ENCODE data around the gene PMVK. TPM values are rescaled to one million over a fixed set of nuclear protein-coding genes. Genes with fewer than 3 reads are reported as not detected.
A peak's percentile ranks its signal among the peaks of the same experiment; 100 is the strongest.

The PMVK gene
- total and polyA plus RNA-seq, 2 of the 4 experiments (the other 2 are of a cell fraction), result 9.0 to 28.1 TPM

- ATAC-seq (ENCODE audit: low read depth) (no peak), DNase-seq (no peak)
- Histone ChIP-seq H2BK5ac (ENCODE audit: low read depth, low read length, poor library complexity, severe bottlenecking) (peak overlapping the region; percentile 87), H3K27me3 (ENCODE audit: control insufficient read depth, insufficient read depth, low read length) (no peaks in the 10 kb centered on the region), H3K9me1 (ENCODE audit: insufficient read depth, low read length) (peaks cover 7% of the 10 kb centered on the region), H3K27ac (ENCODE audit: insufficient read depth, low read length) (peak overlapping the region; percentile 84), H3K9me3 (ENCODE audit: control insufficient read depth, insufficient read depth, low read length) (no peaks in the 10 kb centered on the region), H2AFZ (replicated peaks; ENCODE audit: low read length, poor library complexity) (peak overlapping the region; percentile 18), H2AK9ac (replicated peaks; ENCODE audit: low read depth, low read length, poor library complexity) (peak overlapping the region; percentile 99), H3K4me1 (ENCODE audit: control insufficient read depth, insufficient read depth, low read length) (peaks cover 18% of the 10 kb centered on the region), H4K20me1 (ENCODE audit: insufficient read depth, low read length) (peaks cover 47% of the 10 kb centered on the region), H3K18ac (ENCODE audit: low read depth, low read length) (peak overlapping the region; percentile 6; the same call in 1 of the 2 replicates), H2BK20ac (ENCODE audit: low read depth, low read length) (no peak overlapping the region), H3K9ac (ENCODE audit: low read depth, low read length) (peak overlapping the region; percentile 87), H2BK15ac (ENCODE audit: low read depth, low read length) (peak overlapping the region; percentile 25; the same call in 1 of the 3 replicates), H4K8ac (ENCODE audit: low read depth in 2 of 2, low read length in 2 of 2) (peak overlapping the region in 1 of 2 experiments; percentile 64; a peak in 1 of 4 replicates), H3K14ac (replicated peaks; ENCODE audit: low read depth, low read length) (peak overlapping the region; percentile 95), H2BK120ac (ENCODE audit: low read depth, low read length) (0 out of 2 replicates have a peak overlapping the region, but pooled peaks have one; percentile 21), H3K36me3 (ENCODE audit: control insufficient read depth, insufficient read depth, low read length) (peaks cover 39% of the 10 kb centered on the region), H3K79me1 (ENCODE audit: low read depth in 1 of 2, low read length in 2 of 2) (peaks cover 19 to 67% of the 10 kb centered on the region in 2 experiments), H3K4ac (ENCODE audit: low read depth, low read length) (peak overlapping the region; percentile 92), H2AK5ac (ENCODE audit: low read depth, low read length) (peak overlapping the region; percentile 85), H3K4me2 (ENCODE audit: low read depth, low read length) (peak overlapping the region; percentile 97), H3K4me3 (ENCODE audit: insufficient read depth, low read depth, low read length) (peak overlapping the region; percentile 65), H3K56ac (ENCODE audit: extremely low read depth, insufficient read depth, low read length) (peak overlapping the region; percentile 79), H4K5ac (ENCODE audit: low read depth, low read length) (no peak overlapping the region), H3K23ac (ENCODE audit: low read depth, low read length) (peak overlapping the region; percentile 85), H4K91ac (ENCODE audit: insufficient read depth, low read depth, low read length) (peak overlapping the region; percentile 66)
- intact Hi-C loops (cut with micrococcal nuclease), result no loop called here
- in situ Hi-C loops (cut with MboI; ENCODE audit: low sequenced_read_pairs), result no loop called here
- dilution Hi-C loops (cut with HindIII; ENCODE audit: low sequenced_read_pairs, unreplicated experiment), result no loop called here
- WGBS, 2 experiments (ENCODE audit: extremely low coverage in 2 of 2, insufficient read length in 1 of 2), result 17% methylated on average over 1 of the region's 5 CpGs; no CpG with 5 or more reads in 1 of the 2 experiments
- CTCF ChIA-PET, result interaction anchor here (1.2 to 2.2 kb wide), 2 partner anchors 30 to 48 kb away, joined by 3 to 9 read pairs; no protein-coding TSS in a partner anchor
- BruUV-seq (replicated peaks), result no TSS peak
- POLR2A ChIA-PET (ENCODE audit: unreplicated experiment), result interaction anchor here (2.0 kb wide), 1 partner anchor 8 kb away, joined by 17 read pairs; the partner anchor contains the start of gene PYGO2
- TF ChIP-seq NFE2L2 (IDR thresholded peaks at IDR 0.05; ENCODE audit: low read depth, low read length), result no peak
- TF ChIP-seq RFX5 (IDR thresholded peaks at IDR 0.05; ENCODE audit: low read depth, low read length), result no peak
- no peak for TF ChIP-seq RAD21 (IDR thresholded peaks at IDR 0.05; ENCODE audit: low read length)
- no peak for TF ChIP-seq FOS (IDR thresholded peaks at IDR 0.05; ENCODE audit: low read depth, low read length)
- no peak for TF ChIP-seq MAZ (IDR thresholded peaks at IDR 0.05; ENCODE audit: borderline replicate concordance, low read depth, low read length)
- TF ChIP-seq USF2 (IDR thresholded peaks at IDR 0.05; ENCODE audit: low read depth, low read length), result no peak
- TF ChIP-seq MAFK (IDR thresholded peaks at IDR 0.05; ENCODE audit: low read depth, low read length), result no peak
- TF ChIP-seq ELK1 (IDR thresholded peaks at IDR 0.05; ENCODE audit: borderline replicate concordance, low read depth, low read length), result no peak
- no peak for TF ChIP-seq CTCF (conservative IDR thresholded peaks at IDR 0.05; ENCODE audit: low read depth, low read length)
- no peak for TF ChIP-seq CEBPB (IDR thresholded peaks at IDR 0.05; ENCODE audit: low read depth, low read length)
- TF ChIP-seq RCOR1 (IDR thresholded peaks at IDR 0.05; ENCODE audit: insufficient replicate concordance, low read length), result no peak
- TF ChIP-seq CHD1 (IDR thresholded peaks at IDR 0.05; ENCODE audit: low read depth, low read length), result no peak
- no peak for TF ChIP-seq SMC3 (IDR thresholded peaks at IDR 0.05; ENCODE audit: low read depth, low read length)
These were observed 32.7 kb upstream of the PMVK start for GRCh38 chr1:154969246-154969645.

All from IMR-90 (cell line).